SU-DHL-6 (cell line): ENCODE data around the gene CASP8AP2.
"Not testable (repeated sequence)": the region's sequence is repeated elsewhere in the genome, so short reads cannot be mapped to it uniquely, and the experiment has no call there.

Experiments
- H2AFZ ChIP-seq: fragments of 200-600 bp; sonication (generic); 2 replicates; pipeline ENCODE4 v1.6.1; 2014; ENCODE audit warnings: low read depth, mild to moderate bottlenecking, moderate library complexity, mixed read lengths, antibody characterized with exemption, low read length; ENCODE audit not compliant: severe bottlenecking
- H3F3A ChIP-seq: fragments of 200-600 bp; shearing (Covaris generic); 2 replicates; pipeline ENCODE4 v1.6.0; 2016; ENCODE audit warnings: antibody characterized with exemption, mild to moderate bottlenecking; ENCODE audit not compliant: insufficient read depth
- H3K27ac ChIP-seq: fragments of 200-600 bp; sonication (generic); 2 replicates; pipeline ENCODE4 v1.5.1; 2016; ENCODE audit warnings: low read depth, mild to moderate bottlenecking, low read length, moderate library complexity, mixed read lengths
- H3K27me3 ChIP-seq: fragments of 200-600 bp; sonication (generic), shearing (Covaris generic); 2 replicates; pipeline ENCODE4 v1.6.0; 2014; ENCODE audit warnings: mild to moderate bottlenecking, low read length
- H3K36me3 ChIP-seq: fragments of 200-600 bp; sonication (generic); 2 replicates; pipeline ENCODE4 v1.6.1; 2014; ENCODE audit warnings: mild to moderate bottlenecking, low read length, mixed read lengths
- H3K4me2 ChIP-seq: fragments of 300-600, 200-600 bp; shearing (Covaris generic), sonication (generic); 2 replicates; pipeline ENCODE4 v1.6.0; 2014; ENCODE audit warnings: low read length, low read depth, mild to moderate bottlenecking; ENCODE audit not compliant: poor library complexity, severe bottlenecking
- H3K4me3 ChIP-seq: fragments of 200-600 bp; sonication (generic); 2 replicates; pipeline ENCODE4 v1.5.1; 2014; ENCODE audit warnings: antibody characterized with exemption, low read length, mild to moderate bottlenecking, mixed read lengths; ENCODE audit not compliant: insufficient read depth, poor library complexity, severe bottlenecking
- H3K79me2 ChIP-seq: fragments of 200-600 bp; sonication (generic); 2 replicates; pipeline ENCODE4 v1.6.1; 2014; ENCODE audit warnings: mild to moderate bottlenecking, low read length, moderate library complexity; ENCODE audit not compliant: insufficient read depth
- H3K9ac ChIP-seq: fragments of 200-600 bp; sonication (generic); 2 replicates; pipeline ENCODE4 v1.7.0; 2014; ENCODE audit warnings: mild to moderate bottlenecking, low read length
- H3K9me2 ChIP-seq: fragments of 200-600 bp; sonication (generic); replicated peaks from 2 replicates; pipeline ENCODE4 v1.6.1; 2014; ENCODE audit warnings: low read length; ENCODE audit not compliant: insufficient read depth
- H3K9me3 ChIP-seq: fragments of 200-600 bp; sonication (generic); 2 replicates; pipeline ENCODE4 v1.6.1; 2014; ENCODE audit warnings: low read length, mixed read lengths; ENCODE audit not compliant: insufficient read depth
- H4K20me1 ChIP-seq: fragments of 200-600 bp; sonication (generic); 2 replicates; pipeline ENCODE4 v1.6.1; 2014; ENCODE audit warnings: low read depth, mild to moderate bottlenecking, antibody characterized with exemption, low read length, moderate library complexity, mixed read lengths
- CTCF ChIP-seq: fragments of 200-600 bp; sonication (generic); IDR thresholded peaks from one replicate; pipeline ENCODE4 v1.5.1; 2017; ENCODE audit warnings: antibody characterized with exemption, mild to moderate bottlenecking, low read length, moderate library complexity; ENCODE audit not compliant: insufficient read depth, poor library complexity, severe bottlenecking
- EZH2phosphoT487 ChIP-seq: fragments of 200-600 bp; sonication (generic), shearing (Covaris generic); conservative IDR thresholded peaks from 2 replicates; pipeline ENCODE4 v1.6.1; 2018; ENCODE audit warnings: mild to moderate bottlenecking, antibody characterized with exemption, low read length, moderate library complexity, mixed read lengths

CASP8AP2 gene

GRCh38 chr6:89840538-89840937, 10.9 kb downstream of the CASP8AP2 start:
- Histone ChIP-seq H3K4me2 (no peak overlapping the region), H3F3A (peaks cover 10% of the 10 kb centered on the region; the same call in 1 of the 2 replicates), H3K9ac (no peak overlapping the region), H2AFZ (no peak overlapping the region), H3K9me3 (no peaks in the 10 kb centered on the region), H3K27ac (no peak overlapping the region), H3K79me2 (peaks cover 94% of the 10 kb centered on the region), H3K36me3 (peaks cover 3% of the 10 kb centered on the region; the same call in 1 of the 2 replicates), H3K9me2 (no peaks in the 10 kb centered on the region), H4K20me1 (peaks cover 17% of the 10 kb centered on the region), H3K4me3 (no peak overlapping the region), H3K27me3 (no peaks in the 10 kb centered on the region)
- TF ChIP-seq EZH2phosphoT487 (no peak), CTCF (no peak)

- Histone ChIP-seq H3K4me3 (no peak overlapping the region), H3K27me3 (no peaks in the 10 kb centered on the region), H3K9me2 (no peaks in the 10 kb centered on the region), H3K27ac (no peak overlapping the region), H3K9ac (no peak overlapping the region), H4K20me1 (peaks cover 17% of the 10 kb centered on the region), H3K9me3 (no peaks in the 10 kb centered on the region), H3K79me2 (peaks cover 93% of the 10 kb centered on the region), H3K36me3 (peaks cover 3% of the 10 kb centered on the region; the same call in 1 of the 2 replicates), H3F3A (peaks cover 10% of the 10 kb centered on the region; the same call in 1 of the 2 replicates), H3K4me2 (no peak overlapping the region), H2AFZ (no peak overlapping the region)
- TF ChIP-seq CTCF (no peak), EZH2phosphoT487 (no peak)
Observed at GRCh38 chr6:89842228-89842627, 12.5 kb downstream of the CASP8AP2 start.

- no peaks in the 10 kb centered on the region for H3K9me2 ChIP-seq
- peaks cover 10% of the 10 kb centered on the region; the same call in 1 of the 2 replicates for H3F3A ChIP-seq
- no peak overlapping the region for H3K4me2 ChIP-seq
- TF ChIP-seq EZH2phosphoT487 (no peak), CTCF (no peak)
- peaks cover 91% of the 10 kb centered on the region for H3K79me2 ChIP-seq
- no peaks in the 10 kb centered on the region for H3K27me3 ChIP-seq
- peaks cover 17% of the 10 kb centered on the region for H4K20me1 ChIP-seq
- H3K36me3 ChIP-seq = peaks cover 3% of the 10 kb centered on the region; the same call in 1 of the 2 replicates
- H3K9me3 ChIP-seq = no peaks in the 10 kb centered on the region
- no peak overlapping the region for H3K4me3 ChIP-seq
- H3K27ac ChIP-seq = no peak overlapping the region
- no peak overlapping the region for H2AFZ ChIP-seq
- H3K9ac ChIP-seq = no peak overlapping the region
Observed at GRCh38 chr6:89843070-89843469, 13.4 kb downstream of the CASP8AP2 start.

- H3K9me2 ChIP-seq, H3K27ac ChIP-seq, H3K4me3 ChIP-seq, H3F3A ChIP-seq, H3K9me3 ChIP-seq, H3K9ac ChIP-seq, H3K27me3 ChIP-seq, H3K4me2 ChIP-seq, H2AFZ ChIP-seq, H3K36me3 ChIP-seq: not testable (repeated sequence)
- H3K79me2 ChIP-seq = peaks cover 67% of the 10 kb centered on the region
- H4K20me1 ChIP-seq = peaks cover 10% of the 10 kb centered on the region; the same call in 1 of the 2 replicates
Observed at GRCh38 chr6:89847513-89847912, 17.8 kb downstream of the CASP8AP2 start.
